HepG2 (cell line): Measurements from ENCODE around the gene MRPL34. TPM values are rescaled to one million over a fixed set of nuclear protein-coding genes. Genes with fewer than 3 reads are reported as not detected.

ENCODE experiments used
- AGO2 ChIP-seq: fragments of 200-400 bp; formaldehyde crosslinking; optimal IDR thresholded peaks from 2 replicates; pipeline ENCODE3; 2017; ENCODE audit warnings: mild to moderate bottlenecking, low read depth, low read length, moderate library complexity
- BRCA1 ChIP-seq: sonication (generic); formaldehyde crosslinking; IDR thresholded peaks from 2 replicates; pipeline ENCODE4 v1.4.0; 2020; ENCODE audit warnings: missing genetic modification reagents
- CENPX ChIP-seq: sonication (generic); formaldehyde crosslinking; IDR thresholded peaks from 2 replicates; pipeline ENCODE4 v1.9.0; 2021; ENCODE audit warnings: mild to moderate bottlenecking, missing genetic modification reagents, moderate library complexity
- E2F1 ChIP-seq: sonication (generic); formaldehyde crosslinking; IDR thresholded peaks from 2 replicates; pipeline ENCODE4 v1.5.0; 2020; ENCODE audit warnings: missing genetic modification reagents
- ELF3 ChIP-seq: IDR thresholded peaks from 2 replicates; pipeline ENCODE4 v1.6.1; 2016; ENCODE audit warnings: missing genetic modification reagents, missing compliant biosample characterization
- HINFP ChIP-seq: sonication (generic); formaldehyde crosslinking; IDR thresholded peaks from 2 replicates; pipeline ENCODE4 v1.4.0; 2020; ENCODE audit warnings: low read depth, mild to moderate bottlenecking, missing genetic modification reagents
- HNRNPH1 ChIP-seq: fragments of 200-400 bp; formaldehyde crosslinking; optimal IDR thresholded peaks from 2 replicates; pipeline ENCODE3; 2017; ENCODE audit warnings: mild to moderate bottlenecking, low read depth, low read length
- HNRNPUL1 ChIP-seq: fragments of 200-400 bp; formaldehyde crosslinking; IDR thresholded peaks from 2 replicates; pipeline ENCODE4 v1.6.1; 2017; ENCODE audit warnings: low read depth, mild to moderate bottlenecking, low read length, moderate library complexity
- MNT ChIP-seq: fragments of 450-650 bp; IDR thresholded peaks from 2 replicates; pipeline ENCODE4 v1.6.1; 2016
- MTF1 ChIP-seq: sonication (generic); formaldehyde crosslinking; IDR thresholded peaks from 2 replicates; pipeline ENCODE4 v1.5.0; 2020; ENCODE audit warnings: missing genetic modification reagents
- MYNN ChIP-seq: sonication (generic); formaldehyde crosslinking; IDR thresholded peaks from 2 replicates; pipeline ENCODE4 v1.4.0; 2020; ENCODE audit warnings: mild to moderate bottlenecking, low read depth, missing genetic modification reagents
- NFYB ChIP-seq: sonication (generic); formaldehyde crosslinking; IDR thresholded peaks from 2 replicates; pipeline ENCODE4 v1.4.0; 2020; ENCODE audit warnings: missing genetic modification reagents
- NR3C1 ChIP-seq: sonication (generic); formaldehyde crosslinking; IDR thresholded peaks from 2 replicates; pipeline ENCODE4 v1.4.0; 2020; ENCODE audit warnings: missing genetic modification reagents
- PHF5A ChIP-seq: IDR thresholded peaks from one replicate; pipeline ENCODE4 v1.6.1; 2018; ENCODE audit warnings: low read depth, missing genetic modification reagents; ENCODE audit not compliant: unreplicated experiment
- SNAI1 ChIP-seq: sonication (generic); formaldehyde crosslinking; IDR thresholded peaks from 2 replicates; pipeline ENCODE4 v1.5.0; 2020; ENCODE audit warnings: mild to moderate bottlenecking, missing genetic modification reagents, borderline replicate concordance
- SP5 ChIP-seq: IDR thresholded peaks from 2 replicates; pipeline ENCODE4 v1.6.1; 2016; ENCODE audit warnings: low read depth, borderline replicate concordance
- YEATS2 ChIP-seq: sonication (generic); formaldehyde crosslinking; IDR thresholded peaks from 2 replicates; pipeline ENCODE4 v1.4.0; 2020; ENCODE audit warnings: missing genetic modification reagents, borderline replicate concordance
- ZNF18 ChIP-seq: sonication (generic); formaldehyde crosslinking; IDR thresholded peaks from 2 replicates; pipeline ENCODE4 v1.8.0; 2022; ENCODE audit warnings: mild to moderate bottlenecking, missing genetic modification reagents; ENCODE audit not compliant: insufficient replicate concordance
- ZNF3 ChIP-seq: IDR thresholded peaks from 2 replicates; pipeline ENCODE4 v1.7.0; 2017; ENCODE audit warnings: inconsistent platforms
- ZNF574 ChIP-seq: sonication (generic); formaldehyde crosslinking; IDR thresholded peaks from 2 replicates; pipeline ENCODE4 v1.4.0; 2020; ENCODE audit warnings: missing genetic modification reagents
- ZNF782 ChIP-seq: sonication (generic); formaldehyde crosslinking; IDR thresholded peaks from 2 replicates; pipeline ENCODE4 v1.4.0; 2020; ENCODE audit warnings: missing genetic modification reagents, mild to moderate bottlenecking, borderline replicate concordance
- polyA plus RNA-seq, 8 experiments: library from polyadenylated mRNA; depleted of rRNA in 3 of 8; stranded (reverse) in 7 of 8; unstranded in 1 of 8; fragments of >200 nt; fragmentation: Illumina TruSeq in 4 of 8; extraction: Trizol in 4 of 8; gene quantifications; 2 replicates each; pipeline versions ENCODE4 v1.2.1 to v1.2.3, GENCODE V29; 2011 to 2016; ENCODE audit warnings: low read depth in 4 of 8, missing spikeins in 1 of 8, mixed read lengths in 1 of 8; ENCODE audit not compliant: insufficient read depth in 1 of 8
- total RNA-seq, 5 experiments: library from RNA; depleted of rRNA; stranded (reverse); fragments of >200 nt; fragmentation: Illumina TruSeq; extraction: Trizol; gene quantifications; 2 replicates each; pipeline ENCODE4 v1.2.3, GENCODE V29; 2016; ENCODE audit warnings: low read depth in 1 of 5

MRPL34 gene
- total and polyA plus RNA-seq, 2 of the 13 experiments (the other 11 are each of a cell fraction or from before 2014, with no cell fraction given) = 74.0 to 77.3 TPM

GRCh38 chr19:17305517-17306284 is at the start of gene MRPL34 (continued):
- TF ChIP-seq ELF3 (CRISPR knock-in tag) = peak; percentile 75; the same call in 1 of the 2 replicates
- peak; percentile 71; the same call in 1 of the 2 replicates for TF ChIP-seq YEATS2 (CRISPR knock-in tag)
- peak; percentile 57; the same call in 1 of the 2 replicates for TF ChIP-seq ZNF574 (CRISPR knock-in tag)
- no peak for TF ChIP-seq SNAI1 (CRISPR knock-in tag)
- TF ChIP-seq MYNN (CRISPR knock-in tag) = no peak; the same call in 1 of the 2 replicates
- peak; percentile 46 for TF ChIP-seq E2F1 (CRISPR knock-in tag)
- no peak for TF ChIP-seq HINFP (CRISPR knock-in tag)
- no peak; the same call in 1 of the 2 replicates for TF ChIP-seq BRCA1
- peak; percentile 91 for TF ChIP-seq PHF5A
- no peak for TF ChIP-seq NR3C1 (CRISPR knock-in tag)
- TF ChIP-seq ZNF18 (CRISPR knock-in tag) = no peak
- no peak for TF ChIP-seq HNRNPH1
- peak; percentile 58; the same call in 1 of the 2 replicates for TF ChIP-seq ZNF782
- TF ChIP-seq HNRNPUL1 = no peak
- peak; percentile 37; the same call in 1 of the 2 replicates for TF ChIP-seq MTF1 (CRISPR knock-in tag)
- peak; percentile 80 for TF ChIP-seq AGO2
- TF ChIP-seq NFYB = peak; percentile 9; the same call in 1 of the 2 replicates
- peak; percentile 50 for TF ChIP-seq MNT
- TF ChIP-seq SP5 (CRISPR knock-in tag) = no peak; the same call in 1 of the 2 replicates
- no peak for TF ChIP-seq ZNF3 (CRISPR knock-in tag)
- TF ChIP-seq CENPX (CRISPR knock-in tag) = no peak
